A673 (cell line): ENCODE data around the gene GNAZ. TPM values are rescaled to one million over a fixed set of nuclear protein-coding genes. Genes with fewer than 3 reads are reported as not detected.

ENCODE experiments used
- BruUV-seq: library from RNA; stranded (reverse); fragments of 400-500 nt; replicated peaks from 2 replicates; lab custom pipeline; 2021; lab: Mats Ljungman, UMichigan
- CTCF ChIA-PET: fragments of 300-600 bp; sonication (Branson Sonifier 250); formaldehyde crosslinking; loops from one replicate; lab custom pipeline; 2022; ENCODE audit warnings: antibody characterized with exemption; lab: Charles Lee
- POLR2A ChIA-PET: fragments of 300-600 bp; sonication (Branson Sonifier 250); formaldehyde crosslinking; loops from one replicate; lab custom pipeline; 2022; ENCODE audit warnings: antibody characterized with exemption; ENCODE audit not compliant: low non-redundant PET; lab: Charles Lee
- DNase-seq: peaks from one replicate; pipeline ENCODE4 v3.0.0-alpha.2; 2015; ENCODE audit warnings: low spot score
- H3K27ac ChIP-seq: fragments of 200-600 bp; sonication (generic); 2 replicates; pipeline ENCODE4 v1.5.1; 2016; ENCODE audit warnings: mixed run types, low read depth, mild to moderate bottlenecking, mixed read lengths, antibody characterized with exemption, low read length; ENCODE audit not compliant: poor library complexity, severe bottlenecking
- H3K27me3 ChIP-seq: fragments of 200-600 bp; sonication (generic); replicated peaks from 2 replicates; pipeline ENCODE4 v1.6.1; 2017; ENCODE audit warnings: mixed run types, low read depth, mild to moderate bottlenecking, mixed read lengths, antibody characterized with exemption, low read length; ENCODE audit not compliant: insufficient read depth, poor library complexity
- H3K36me3 ChIP-seq: fragments of 200-600 bp; sonication (generic); 2 replicates; pipeline ENCODE4 v1.6.1; 2016; ENCODE audit warnings: mixed run types, mild to moderate bottlenecking, mixed read lengths, antibody characterized with exemption, low read length; ENCODE audit not compliant: insufficient read depth, poor library complexity, severe bottlenecking
- H3K4me1 ChIP-seq: fragments of 200-600 bp; sonication (generic); 2 replicates; pipeline ENCODE4 v1.6.1; 2017; ENCODE audit warnings: mixed run types, mild to moderate bottlenecking, mixed read lengths, antibody characterized with exemption, low read length; ENCODE audit not compliant: insufficient read depth, poor library complexity, severe bottlenecking
- H3K4me3 ChIP-seq: fragments of 200-600 bp; sonication (generic); 2 replicates; pipeline ENCODE4 v1.5.1; 2016; ENCODE audit warnings: low read depth, mixed run types, mild to moderate bottlenecking, mixed read lengths, low read length; ENCODE audit not compliant: poor library complexity, severe bottlenecking
- H3K9me3 ChIP-seq: fragments of 200-600 bp; sonication (generic); 2 replicates; pipeline ENCODE4 v1.6.1; 2016; ENCODE audit warnings: mixed run types, low read depth, mild to moderate bottlenecking, mixed read lengths, antibody characterized with exemption, low read length; ENCODE audit not compliant: poor library complexity, severe bottlenecking
- EZH2 ChIP-seq: fragments of 200-600 bp; sonication (generic); IDR thresholded peaks from 2 replicates; pipeline ENCODE4 v1.6.1; 2017; ENCODE audit warnings: borderline replicate concordance, low read depth, mild to moderate bottlenecking, mixed read lengths, antibody characterized with exemption, low read length; ENCODE audit not compliant: poor library complexity, severe bottlenecking
- intact Hi-C: fragments of 100-400 bp; cut with micrococcal nuclease; formaldehyde crosslinking; loops from one replicate; pipeline ENCODE4 v1.10.0; 2022; ENCODE audit not compliant: unreplicated experiment
- total RNA-seq: library from RNA; stranded (reverse); gene quantifications from 2 replicates; pipeline ENCODE4 v1.2.3, GENCODE V29; 2021
- TF ChIP-seq, protein P1 (sequence below): fragments of 300-800, 200-600 bp; sonication (generic); conservative IDR thresholded peaks from 2 replicates; pipeline ENCODE4 v1.5.1; 2017; ENCODE audit warnings: low read depth, mild to moderate bottlenecking, antibody characterized with exemption, low read length, moderate library complexity, mixed read lengths

GNAZ gene
- total RNA-seq, 1 experiment from 2014 or later: 5.1 TPM

DNA sequence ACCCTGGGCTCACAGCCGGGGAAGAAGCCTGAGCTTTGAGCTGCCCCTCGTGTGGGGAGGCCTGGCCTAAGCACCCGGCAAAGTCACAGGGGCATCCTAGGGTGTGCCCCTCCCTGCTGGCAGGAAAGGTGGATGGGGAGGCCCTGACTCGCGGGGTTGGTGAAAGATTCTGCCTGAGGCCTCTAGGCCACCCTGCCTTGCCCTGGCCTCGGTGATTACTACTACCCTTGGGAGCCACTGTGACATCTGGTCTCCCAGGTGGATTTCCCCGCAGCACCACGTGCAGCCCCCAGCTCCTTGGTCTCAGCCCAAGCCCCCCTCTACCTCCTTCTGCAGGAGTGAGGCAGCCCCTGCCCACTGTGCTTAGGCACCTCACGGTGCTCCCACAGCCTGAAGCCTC lies 23.9 kb downstream of the GNAZ start:
- CTCF ChIA-PET: no interaction called here
- H3K27ac ChIP-seq: no peak overlapping the region
- no peak for TF ChIP-seq EZH2
- TF ChIP-seq, protein P1, sequence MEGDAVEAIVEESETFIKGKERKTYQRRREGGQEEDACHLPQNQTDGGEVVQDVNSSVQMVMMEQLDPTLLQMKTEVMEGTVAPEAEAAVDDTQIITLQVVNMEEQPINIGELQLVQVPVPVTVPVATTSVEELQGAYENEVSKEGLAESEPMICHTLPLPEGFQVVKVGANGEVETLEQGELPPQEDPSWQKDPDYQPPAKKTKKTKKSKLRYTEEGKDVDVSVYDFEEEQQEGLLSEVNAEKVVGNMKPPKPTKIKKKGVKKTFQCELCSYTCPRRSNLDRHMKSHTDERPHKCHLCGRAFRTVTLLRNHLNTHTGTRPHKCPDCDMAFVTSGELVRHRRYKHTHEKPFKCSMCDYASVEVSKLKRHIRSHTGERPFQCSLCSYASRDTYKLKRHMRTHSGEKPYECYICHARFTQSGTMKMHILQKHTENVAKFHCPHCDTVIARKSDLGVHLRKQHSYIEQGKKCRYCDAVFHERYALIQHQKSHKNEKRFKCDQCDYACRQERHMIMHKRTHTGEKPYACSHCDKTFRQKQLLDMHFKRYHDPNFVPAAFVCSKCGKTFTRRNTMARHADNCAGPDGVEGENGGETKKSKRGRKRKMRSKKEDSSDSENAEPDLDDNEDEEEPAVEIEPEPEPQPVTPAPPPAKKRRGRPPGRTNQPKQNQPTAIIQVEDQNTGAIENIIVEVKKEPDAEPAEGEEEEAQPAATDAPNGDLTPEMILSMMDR: no peak
- POLR2A ChIA-PET: no interaction called here
- H3K36me3 ChIP-seq: no peaks in the 10 kb centered on the region
- intact Hi-C loops: no loop called here
- no peak for DNase-seq
- no TSS peak for BruUV-seq
- peaks cover 6% of the 10 kb centered on the region for H3K4me1 ChIP-seq
- no peak overlapping the region for H3K4me3 ChIP-seq
- H3K27me3 ChIP-seq: no peaks in the 10 kb centered on the region
- H3K9me3 ChIP-seq: no peaks in the 10 kb centered on the region

DNA sequence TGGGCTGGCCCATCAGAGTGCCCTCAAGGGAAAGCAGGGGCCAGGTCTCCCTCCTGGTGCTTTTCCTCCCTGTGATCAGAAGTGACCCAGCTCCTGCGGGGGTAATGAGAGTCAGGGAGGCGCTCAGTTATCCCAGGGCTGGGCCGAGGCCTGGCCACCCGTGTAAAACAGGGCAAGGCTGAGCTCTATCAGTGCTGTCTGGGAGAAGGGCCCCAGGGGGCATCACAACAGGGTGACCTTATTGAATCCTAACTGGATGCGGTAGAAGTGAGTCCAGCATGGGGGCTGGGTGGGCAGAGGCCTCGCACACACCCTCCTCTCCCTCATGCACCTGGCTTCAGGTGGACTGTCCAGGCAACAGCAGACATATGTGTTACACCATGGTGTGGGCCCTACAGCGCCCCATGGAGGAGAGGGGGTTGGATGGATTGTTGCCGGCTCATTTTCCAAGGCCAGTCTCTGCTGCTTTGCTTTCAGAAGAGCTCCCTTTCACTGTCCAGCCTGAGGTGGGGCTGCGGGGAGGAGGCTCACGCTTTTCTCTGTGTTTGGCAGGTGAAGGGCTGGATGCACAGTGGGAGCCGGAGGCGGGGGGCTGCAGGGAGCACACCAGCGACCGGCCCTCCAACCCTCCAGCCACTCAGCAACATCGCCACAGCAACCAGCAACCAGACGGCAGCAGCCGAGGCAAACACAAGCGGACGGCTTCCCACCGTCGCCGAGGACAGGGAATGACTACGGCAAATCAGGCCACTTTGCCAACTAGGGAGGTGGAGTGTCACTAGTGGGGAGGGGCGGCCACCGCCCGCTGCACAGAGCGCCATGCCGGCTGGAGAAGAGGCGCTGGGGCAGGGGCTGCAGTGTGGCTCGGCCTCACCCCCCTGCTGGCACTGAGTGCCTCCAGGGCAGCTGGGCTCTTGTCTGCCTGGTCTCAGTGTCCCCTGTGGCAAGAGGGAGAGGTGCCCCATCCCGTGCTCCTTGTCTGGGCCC lies 24.7 kb downstream of the GNAZ start:
- no peak overlapping the region for H3K27ac ChIP-seq
- no peaks in the 10 kb centered on the region for H3K27me3 ChIP-seq
- H3K9me3 ChIP-seq: no peaks in the 10 kb centered on the region
- H3K36me3 ChIP-seq: no peaks in the 10 kb centered on the region
- intact Hi-C loops: no loop called here
- peaks cover 6% of the 10 kb centered on the region for H3K4me1 ChIP-seq
- DNase-seq: no peak
- no peak overlapping the region for H3K4me3 ChIP-seq
- CTCF ChIA-PET: no interaction called here
- POLR2A ChIA-PET: no interaction called here
- TF ChIP-seq, protein P1: no peak
- no peak for TF ChIP-seq EZH2
- BruUV-seq: no TSS peak

DNA sequence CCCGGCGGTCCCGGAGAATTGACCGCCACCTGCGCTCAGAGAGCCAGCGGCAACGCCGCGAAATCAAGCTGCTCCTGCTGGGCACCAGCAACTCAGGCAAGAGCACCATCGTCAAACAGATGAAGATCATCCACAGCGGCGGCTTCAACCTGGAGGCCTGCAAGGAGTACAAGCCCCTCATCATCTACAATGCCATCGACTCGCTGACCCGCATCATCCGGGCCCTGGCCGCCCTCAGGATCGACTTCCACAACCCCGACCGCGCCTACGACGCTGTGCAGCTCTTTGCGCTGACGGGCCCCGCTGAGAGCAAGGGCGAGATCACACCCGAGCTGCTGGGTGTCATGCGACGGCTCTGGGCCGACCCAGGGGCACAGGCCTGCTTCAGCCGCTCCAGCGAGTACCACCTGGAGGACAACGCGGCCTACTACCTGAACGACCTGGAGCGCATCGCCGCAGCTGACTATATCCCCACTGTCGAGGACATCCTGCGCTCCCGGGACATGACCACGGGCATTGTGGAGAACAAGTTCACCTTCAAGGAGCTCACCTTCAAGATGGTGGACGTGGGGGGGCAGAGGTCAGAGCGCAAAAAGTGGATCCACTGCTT lies 25.5 kb downstream of the GNAZ start:
- no peak overlapping the region for H3K4me3 ChIP-seq
- CTCF ChIA-PET: no interaction called here
- H3K36me3 ChIP-seq: no peaks in the 10 kb centered on the region
- peaks cover 6% of the 10 kb centered on the region for H3K4me1 ChIP-seq
- BruUV-seq: no TSS peak
- no peak overlapping the region for H3K27ac ChIP-seq
- H3K9me3 ChIP-seq: no peaks in the 10 kb centered on the region
- no peaks in the 10 kb centered on the region for H3K27me3 ChIP-seq
- intact Hi-C loops: no loop called here
- no peak for DNase-seq
- POLR2A ChIA-PET: no interaction called here
- TF ChIP-seq, protein P1: no peak
- no peak for TF ChIP-seq EZH2
